ENCODE data around the gene TMTC1.

- TF ChIP-seq EZH2phosphoT487 (IDR thresholded peaks at IDR 0.05; ENCODE audit: unreplicated experiment) = no peak
- TF ChIP-seq CTCF (conservative IDR thresholded peaks at IDR 0.05; ENCODE audit: low read depth in 2 of 2) = no peak
- TF ChIP-seq EZH2 (IDR thresholded peaks at IDR 0.05; ENCODE audit: low read depth, unreplicated experiment) = no peak
- no peak for TF ChIP-seq REST (IDR thresholded peaks at IDR 0.05; ENCODE audit: unreplicated experiment)
- no peak for TF ChIP-seq NANOG (IDR thresholded peaks at IDR 0.05; ENCODE audit: borderline replicate concordance)
- TF ChIP-seq CREB1 (CRISPR knock-in tag; IDR thresholded peaks at IDR 0.05; ENCODE audit: low read depth) = no peak
- no peak for TF ChIP-seq ZNF462 (CRISPR knock-in tag; IDR thresholded peaks at IDR 0.05)
- TF ChIP-seq POLR2AphosphoS5 (IDR thresholded peaks at IDR 0.05; ENCODE audit: low read depth) = no peak
- TF ChIP-seq STAT1 (IDR thresholded peaks at IDR 0.05; ENCODE audit: unreplicated experiment) = no peak
- no peak for TF ChIP-seq ZNF331 (CRISPR knock-in tag; IDR thresholded peaks at IDR 0.05; ENCODE audit: low read depth)
- TF ChIP-seq ETS1 (IDR thresholded peaks at IDR 0.05) = no peak
- no peak for TF ChIP-seq JUNB (IDR thresholded peaks at IDR 0.05; ENCODE audit: unreplicated experiment)
Measured at GRCh38 chr12:29698756-29699155, 85.0 kb downstream of the TMTC1 start.
